MM.1S (cell line): ENCODE results near the gene PLAAT4.

Experiments used
- CTCF ChIP-seq: fragments of 300-600 bp; sonication (generic); IDR thresholded peaks from 2 replicates; pipeline ENCODE4 v1.5.1; 2016; ENCODE audit warnings: antibody characterized with exemption, low read length, mixed read lengths
- EZH2 ChIP-seq: fragments of 300-600 bp; sonication (generic); optimal IDR thresholded peaks from 2 replicates; pipeline ENCODE3; 2017; ENCODE audit warnings: low read depth, mild to moderate bottlenecking, antibody characterized with exemption, low read length, mixed read lengths

GRCh38 chr11:63491636-63492372 is 44.8 kb upstream of the PLAAT4 start:
- TF ChIP-seq CTCF = no peak
- no peak for TF ChIP-seq EZH2
